ENCODE results near the gene USP22.

GRCh38 chr17:20968913-20969616, 73.7 kb downstream of the USP22 start:
- TF ChIP-seq, protein P1, sequence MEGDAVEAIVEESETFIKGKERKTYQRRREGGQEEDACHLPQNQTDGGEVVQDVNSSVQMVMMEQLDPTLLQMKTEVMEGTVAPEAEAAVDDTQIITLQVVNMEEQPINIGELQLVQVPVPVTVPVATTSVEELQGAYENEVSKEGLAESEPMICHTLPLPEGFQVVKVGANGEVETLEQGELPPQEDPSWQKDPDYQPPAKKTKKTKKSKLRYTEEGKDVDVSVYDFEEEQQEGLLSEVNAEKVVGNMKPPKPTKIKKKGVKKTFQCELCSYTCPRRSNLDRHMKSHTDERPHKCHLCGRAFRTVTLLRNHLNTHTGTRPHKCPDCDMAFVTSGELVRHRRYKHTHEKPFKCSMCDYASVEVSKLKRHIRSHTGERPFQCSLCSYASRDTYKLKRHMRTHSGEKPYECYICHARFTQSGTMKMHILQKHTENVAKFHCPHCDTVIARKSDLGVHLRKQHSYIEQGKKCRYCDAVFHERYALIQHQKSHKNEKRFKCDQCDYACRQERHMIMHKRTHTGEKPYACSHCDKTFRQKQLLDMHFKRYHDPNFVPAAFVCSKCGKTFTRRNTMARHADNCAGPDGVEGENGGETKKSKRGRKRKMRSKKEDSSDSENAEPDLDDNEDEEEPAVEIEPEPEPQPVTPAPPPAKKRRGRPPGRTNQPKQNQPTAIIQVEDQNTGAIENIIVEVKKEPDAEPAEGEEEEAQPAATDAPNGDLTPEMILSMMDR (conservative IDR thresholded peaks at IDR 0.05), result no peak
- TF ChIP-seq ZFX (IDR thresholded peaks at IDR 0.05), result no peak

All from C4-2B (cell line).